Suprapubic skin (tissue), 4 donors: ENCODE results near the gene STOM.
A peak's percentile ranks its signal among the peaks of the same experiment; 100 is the strongest.

Source experiments
- CTCF ChIP-seq, 2 donors: fragments of 200-600 bp in 1 of 2; fragments of 450-650 bp in 1 of 2; sonication (generic) in 1 of 2; IDR thresholded peaks; one replicate each; pipeline ENCODE4 v1.5.1; 2016 to 2019; ENCODE audit warnings: antibody characterized with exemption in 2 of 2, mild to moderate bottlenecking in 1 of 2, moderate library complexity in 1 of 2
- EP300 ChIP-seq: sonication (generic); formaldehyde crosslinking; IDR thresholded peaks from one replicate; pipeline ENCODE4 v1.6.1; 2017; ENCODE audit warnings: antibody characterized with exemption
- POLR2A ChIP-seq, 2 donors: fragments of 450-650 bp; IDR thresholded peaks; one replicate each; pipeline ENCODE4 v1.6.1; 2017; ENCODE audit warnings: antibody characterized with exemption in 2 of 2, mild to moderate bottlenecking in 2 of 2, moderate library complexity in 2 of 2
- POLR2AphosphoS5 ChIP-seq, 3 donors: sonication (generic); formaldehyde crosslinking; IDR thresholded peaks; one replicate each; pipeline ENCODE4 v1.6.1; 2017; ENCODE audit warnings: antibody characterized with exemption in 3 of 3

- TF ChIP-seq POLR2A (IDR thresholded peaks at IDR 0.05) (no peak), CTCF (IDR thresholded peaks at IDR 0.05) (no peak), POLR2AphosphoS5 (IDR thresholded peaks at IDR 0.05) (peak in 1 of 3 donors; percentile 45), EP300 (no peak)
These were observed 71.2 kb downstream of the STOM start for GRCh38 chr9:121298689-121299466.
